Measurements from ENCODE around the gene UBR4. TPM values are rescaled to one million over a fixed set of nuclear protein-coding genes. Genes with fewer than 3 reads are reported as not detected.

The UBR4 gene
- total and polyA plus RNA-seq, 12 donors = 60.0 to 115 (median 90.6) TPM

DNA sequence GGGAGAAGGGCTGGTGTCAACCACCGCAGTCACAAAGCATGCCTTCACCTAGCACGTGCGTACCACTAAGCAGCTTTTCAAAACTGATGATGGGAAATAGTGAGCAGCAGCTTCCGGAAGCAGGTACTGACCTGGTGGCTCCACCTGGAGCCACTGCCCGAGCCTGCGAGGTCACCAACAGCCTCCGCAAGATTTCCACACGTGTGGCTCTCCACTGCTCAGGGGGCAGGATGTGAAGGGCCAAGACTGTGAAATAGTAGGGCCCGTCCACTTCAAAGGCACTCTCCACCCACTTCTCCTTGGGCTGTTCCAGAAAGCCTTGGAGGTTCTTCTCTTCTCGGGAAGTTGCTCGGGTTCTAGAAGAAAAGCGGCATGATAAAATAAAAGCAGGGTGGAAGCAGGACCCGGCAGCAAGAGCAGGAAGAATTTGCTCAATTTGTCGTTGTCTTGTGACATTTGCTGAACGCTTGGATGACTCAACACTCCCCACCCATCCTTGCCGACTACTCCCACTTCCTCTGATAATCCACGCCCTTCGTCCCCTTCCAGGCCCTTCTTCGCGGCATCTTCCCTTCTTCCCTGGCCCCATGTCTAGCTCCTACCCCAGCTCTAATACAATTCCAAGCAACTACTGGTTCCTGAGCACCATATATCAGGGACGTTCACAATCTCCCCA lies 128.7 kb downstream of the UBR4 start:
- peaks cover 4 to 100% (median 92%) of the 10 kb centered on the region in 9 donors for H3K36me3 ChIP-seq
- no peaks in the 10 kb centered on the region for H3K9me3 ChIP-seq
- WGBS, 2 donors = 49 to 64% methylated on average over 21 of the region's 21 CpGs
- H3K4me1 ChIP-seq = peaks cover 4 to 41% (median 10%) of the 10 kb centered on the region in 9 donors
- TF ChIP-seq, protein P1, sequence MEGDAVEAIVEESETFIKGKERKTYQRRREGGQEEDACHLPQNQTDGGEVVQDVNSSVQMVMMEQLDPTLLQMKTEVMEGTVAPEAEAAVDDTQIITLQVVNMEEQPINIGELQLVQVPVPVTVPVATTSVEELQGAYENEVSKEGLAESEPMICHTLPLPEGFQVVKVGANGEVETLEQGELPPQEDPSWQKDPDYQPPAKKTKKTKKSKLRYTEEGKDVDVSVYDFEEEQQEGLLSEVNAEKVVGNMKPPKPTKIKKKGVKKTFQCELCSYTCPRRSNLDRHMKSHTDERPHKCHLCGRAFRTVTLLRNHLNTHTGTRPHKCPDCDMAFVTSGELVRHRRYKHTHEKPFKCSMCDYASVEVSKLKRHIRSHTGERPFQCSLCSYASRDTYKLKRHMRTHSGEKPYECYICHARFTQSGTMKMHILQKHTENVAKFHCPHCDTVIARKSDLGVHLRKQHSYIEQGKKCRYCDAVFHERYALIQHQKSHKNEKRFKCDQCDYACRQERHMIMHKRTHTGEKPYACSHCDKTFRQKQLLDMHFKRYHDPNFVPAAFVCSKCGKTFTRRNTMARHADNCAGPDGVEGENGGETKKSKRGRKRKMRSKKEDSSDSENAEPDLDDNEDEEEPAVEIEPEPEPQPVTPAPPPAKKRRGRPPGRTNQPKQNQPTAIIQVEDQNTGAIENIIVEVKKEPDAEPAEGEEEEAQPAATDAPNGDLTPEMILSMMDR (IDR thresholded peaks at IDR 0.05) = no peak
- peak in 1 of 2 donors; percentile 57 for DNase-seq
- ATAC-seq = peak in 7 of 8 donors; percentile 42 to 83 (median 62)
- H3K27me3 ChIP-seq = no peaks in the 10 kb centered on the region
- peak overlapping the region in 9 of 10 donors; percentile 46 to 85 (median 67) for H3K27ac ChIP-seq
- H3K4me3 ChIP-seq = peak overlapping the region in 6 of 10 donors; percentile 8 to 38 (median 30)
- intact Hi-C loops (cut with DNase I) = loop anchor here in 3 of 10 donors (5.0 to 10.0 kb wide), 3 partner anchors 124 to 197 kb away; partner anchors contain the start of gene IFFO2 (in 1 of the 3)

DNA sequence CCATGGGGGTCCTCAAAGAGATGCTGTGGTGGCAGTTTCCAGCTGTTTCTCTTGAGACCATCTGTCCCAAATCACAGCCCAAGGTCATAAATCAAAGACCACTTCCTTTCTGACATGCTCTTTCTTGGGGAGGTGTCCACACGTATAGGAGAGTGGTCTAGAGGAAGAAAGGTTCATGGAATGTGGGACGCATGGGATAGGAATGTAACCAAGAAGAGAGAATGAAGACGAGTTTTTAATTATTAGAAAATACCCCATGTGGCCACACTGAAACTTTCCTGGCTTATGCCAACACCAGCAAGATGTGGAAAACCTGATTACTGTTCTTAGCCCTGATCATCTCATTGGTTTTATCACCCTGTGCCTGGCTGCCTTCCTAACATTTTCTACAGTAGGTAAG lies 129.3 kb downstream of the UBR4 start:
- DNase-seq (no peak), ATAC-seq (no peak)
- TF ChIP-seq, protein P1 (IDR thresholded peaks at IDR 0.05) = no peak
- WGBS, 2 donors = 85 to 86% methylated on average over 3 of the region's 3 CpGs
- H3K9me3 ChIP-seq = no peaks in the 10 kb centered on the region
- peak overlapping the region in 3 of 10 donors; percentile 30 to 38 (median 35) for H3K4me3 ChIP-seq
- H3K27me3 ChIP-seq = no peaks in the 10 kb centered on the region
- H3K27ac ChIP-seq = peak overlapping the region in 9 of 10 donors; percentile 46 to 85 (median 67)
- peaks cover 4 to 39% (median 9%) of the 10 kb centered on the region in 9 donors for H3K4me1 ChIP-seq
- H3K36me3 ChIP-seq = peaks cover 4 to 100% (median 95%) of the 10 kb centered on the region in 9 donors
- intact Hi-C loops (cut with DNase I) = loop anchor here in 3 of 10 donors (5.0 to 10.0 kb wide), 3 partner anchors 123 to 196 kb away; partner anchors contain the start of gene IFFO2 (in 1 of the 3)

DNA sequence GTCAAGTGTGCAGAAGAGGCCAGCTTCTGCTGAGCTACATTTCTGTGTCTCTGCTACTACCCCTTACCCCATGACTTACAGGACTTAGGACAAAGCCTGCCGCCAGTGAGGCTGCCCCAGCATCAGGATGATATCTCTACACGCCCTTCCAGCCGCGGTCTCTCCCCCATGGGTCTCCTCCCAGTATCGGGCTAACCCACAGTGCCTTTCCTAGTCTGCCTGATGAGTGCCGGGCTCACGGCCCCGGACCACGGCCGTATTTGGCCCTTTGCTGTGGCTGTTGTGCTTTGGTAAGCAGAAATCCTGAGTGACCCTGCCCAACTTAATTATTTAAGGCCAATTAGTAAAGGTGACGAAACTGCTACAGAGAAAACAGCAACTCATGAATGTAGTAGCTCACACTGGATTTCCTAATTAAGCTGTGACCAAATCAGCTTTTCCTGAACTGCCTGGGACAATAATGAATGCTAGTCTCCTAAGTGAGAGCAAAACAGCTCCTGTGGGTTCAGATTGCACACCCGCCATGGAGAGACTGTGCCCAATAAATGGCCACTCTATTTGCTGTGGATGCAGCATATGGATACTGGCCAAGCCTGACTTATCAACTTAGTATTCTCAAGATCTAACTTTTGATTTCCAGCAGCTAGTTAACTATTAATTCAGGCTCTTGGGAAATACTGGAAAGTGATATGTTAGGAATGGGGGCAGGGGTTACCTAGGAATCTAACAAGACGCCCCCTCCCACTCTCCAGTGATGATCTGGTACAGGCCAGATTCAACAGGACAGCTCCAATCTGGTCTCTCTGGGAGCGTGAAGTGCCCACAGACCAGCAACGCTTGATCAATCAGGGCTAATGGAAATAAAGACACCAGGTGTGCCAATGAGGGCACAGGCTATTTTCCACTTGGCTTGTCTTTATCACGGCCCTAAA lies 130.3 kb downstream of the UBR4 start:
- TF ChIP-seq, protein P1 (IDR thresholded peaks at IDR 0.05) = no peak
- Histone ChIP-seq H3K27me3 (no peaks in the 10 kb centered on the region), H3K9me3 (no peaks in the 10 kb centered on the region), H3K36me3 (peaks cover 4 to 100% (median 95%) of the 10 kb centered on the region in 9 donors), H3K4me3 (no peak overlapping the region), H3K4me1 (peaks cover 4 to 46% (median 18%) of the 10 kb centered on the region in 9 donors), H3K27ac (peak overlapping the region in 3 of 10 donors; percentile 9 to 85 (median 77))
- DNase-seq (no peak), ATAC-seq (no peak)
- 91% methylated on average over 16 of the region's 16 CpGs for WGBS, 2 donors
- intact Hi-C loops (cut with DNase I) = loop anchor here in 5 of 10 donors (5.0 to 10.0 kb wide), 5 partner anchors 115 to 195 kb away; partner anchors contain the start of gene IFFO2 (in 1 of the 5)

DNA sequence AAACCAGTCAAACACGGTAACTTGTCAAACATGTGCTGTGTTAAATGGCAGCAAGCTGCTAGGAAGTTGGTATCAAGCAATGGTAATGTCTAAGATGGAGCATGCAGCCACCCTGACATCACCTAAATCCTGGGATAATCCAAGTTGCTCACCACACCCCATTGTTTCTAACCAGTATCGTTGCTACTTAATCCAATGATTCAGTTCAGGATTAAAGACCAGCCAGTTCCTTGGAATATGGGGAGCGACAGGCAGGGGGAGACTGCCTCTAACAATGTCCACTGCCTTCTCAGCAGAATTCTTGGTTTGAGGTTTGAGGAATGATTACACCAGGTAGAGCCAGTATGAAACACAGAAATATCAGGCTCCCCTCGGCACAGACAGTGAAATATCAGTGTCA lies 131.5 kb downstream of the UBR4 start:
- intact Hi-C loops (cut with DNase I) = loop anchor here in 2 of 10 donors (10.0 kb wide), 2 partner anchors 114 to 164 kb away; no protein-coding TSS in a partner anchor
- ATAC-seq = no peak

More for the DNA sequence above, 131.5 kb downstream of the UBR4 start:
- no peak overlapping the region for H3K27ac ChIP-seq
- H3K9me3 ChIP-seq = no peaks in the 10 kb centered on the region
- no peaks in the 10 kb centered on the region for H3K27me3 ChIP-seq
- H3K36me3 ChIP-seq = peaks cover 0 to 100% (median 95%) of the 10 kb centered on the region in 9 donors
- peaks cover 4 to 58% (median 29%) of the 10 kb centered on the region in 9 donors for H3K4me1 ChIP-seq
- WGBS, 2 donors = 94% methylated on average over 4 of the region's 4 CpGs
- H3K4me3 ChIP-seq = no peak overlapping the region
- DNase-seq = no peak
- TF ChIP-seq, protein P1 (IDR thresholded peaks at IDR 0.05) = no peak

Data from heart right ventricle (tissue), 16 donors.